ENCODE measurements around the gene DHX29. TPM values are rescaled to one million over a fixed set of nuclear protein-coding genes. Genes with fewer than 3 reads are reported as not detected.

Gene DHX29
- total and polyA plus RNA-seq, 4 donors = 8.6 to 43.8 (median 21.5) TPM

DNA sequence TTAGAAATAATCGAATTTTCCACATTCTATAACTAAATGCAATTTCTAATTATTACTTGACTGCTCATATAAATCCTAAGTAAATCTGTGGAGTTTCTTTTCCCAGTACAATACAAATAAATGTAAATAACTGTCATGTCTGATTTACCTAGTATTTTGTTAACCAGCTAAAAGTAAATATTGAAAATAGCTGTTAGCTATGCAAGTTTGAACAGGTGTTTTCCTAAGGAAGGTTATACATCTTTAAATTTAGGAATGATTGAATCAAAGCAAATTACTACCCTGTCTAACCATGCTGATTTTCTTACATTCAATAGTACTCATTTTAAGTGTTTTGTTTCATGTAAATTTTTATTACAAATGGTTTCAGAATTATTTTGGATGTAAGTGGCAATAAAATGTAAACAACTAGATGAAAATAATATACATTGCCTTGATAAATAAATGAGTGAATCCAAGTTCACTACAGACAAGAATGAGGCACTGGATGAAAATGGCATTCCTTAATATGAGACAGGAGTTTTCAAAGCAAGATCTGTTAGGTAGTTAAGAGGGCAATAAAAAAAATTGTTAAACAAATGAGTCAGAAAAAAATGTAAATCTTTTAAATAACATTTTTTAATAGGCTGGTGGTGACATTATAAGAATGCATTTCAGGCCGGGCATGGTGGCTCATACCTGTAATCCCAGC is 96.2 kb downstream of the DHX29 start:
- H3K4me3 ChIP-seq (ENCODE audit: low read depth in 1 of 3, low read length in 3 of 3) = no peak overlapping the region
- TF ChIP-seq, protein P1, sequence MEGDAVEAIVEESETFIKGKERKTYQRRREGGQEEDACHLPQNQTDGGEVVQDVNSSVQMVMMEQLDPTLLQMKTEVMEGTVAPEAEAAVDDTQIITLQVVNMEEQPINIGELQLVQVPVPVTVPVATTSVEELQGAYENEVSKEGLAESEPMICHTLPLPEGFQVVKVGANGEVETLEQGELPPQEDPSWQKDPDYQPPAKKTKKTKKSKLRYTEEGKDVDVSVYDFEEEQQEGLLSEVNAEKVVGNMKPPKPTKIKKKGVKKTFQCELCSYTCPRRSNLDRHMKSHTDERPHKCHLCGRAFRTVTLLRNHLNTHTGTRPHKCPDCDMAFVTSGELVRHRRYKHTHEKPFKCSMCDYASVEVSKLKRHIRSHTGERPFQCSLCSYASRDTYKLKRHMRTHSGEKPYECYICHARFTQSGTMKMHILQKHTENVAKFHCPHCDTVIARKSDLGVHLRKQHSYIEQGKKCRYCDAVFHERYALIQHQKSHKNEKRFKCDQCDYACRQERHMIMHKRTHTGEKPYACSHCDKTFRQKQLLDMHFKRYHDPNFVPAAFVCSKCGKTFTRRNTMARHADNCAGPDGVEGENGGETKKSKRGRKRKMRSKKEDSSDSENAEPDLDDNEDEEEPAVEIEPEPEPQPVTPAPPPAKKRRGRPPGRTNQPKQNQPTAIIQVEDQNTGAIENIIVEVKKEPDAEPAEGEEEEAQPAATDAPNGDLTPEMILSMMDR (IDR thresholded peaks at IDR 0.05; ENCODE audit: low read depth, low read length, missing input control) = no peak
- TF ChIP-seq HNF4A (conservative IDR thresholded peaks at IDR 0.05) = no peak
- TF ChIP-seq, protein P2, sequence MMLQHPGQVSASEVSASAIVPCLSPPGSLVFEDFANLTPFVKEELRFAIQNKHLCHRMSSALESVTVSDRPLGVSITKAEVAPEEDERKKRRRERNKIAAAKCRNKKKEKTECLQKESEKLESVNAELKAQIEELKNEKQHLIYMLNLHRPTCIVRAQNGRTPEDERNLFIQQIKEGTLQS (IDR thresholded peaks at IDR 0.05) = no peak
- TF ChIP-seq GABPA (IDR thresholded peaks at IDR 0.05 in 1 of 2, conservative IDR thresholded peaks at IDR 0.05 in 1 of 2) = no peak
- TF ChIP-seq SP1 (IDR thresholded peaks at IDR 0.05) = no peak
- no peak for TF ChIP-seq JUND (IDR thresholded peaks at IDR 0.05)
- TF ChIP-seq, protein P3, sequence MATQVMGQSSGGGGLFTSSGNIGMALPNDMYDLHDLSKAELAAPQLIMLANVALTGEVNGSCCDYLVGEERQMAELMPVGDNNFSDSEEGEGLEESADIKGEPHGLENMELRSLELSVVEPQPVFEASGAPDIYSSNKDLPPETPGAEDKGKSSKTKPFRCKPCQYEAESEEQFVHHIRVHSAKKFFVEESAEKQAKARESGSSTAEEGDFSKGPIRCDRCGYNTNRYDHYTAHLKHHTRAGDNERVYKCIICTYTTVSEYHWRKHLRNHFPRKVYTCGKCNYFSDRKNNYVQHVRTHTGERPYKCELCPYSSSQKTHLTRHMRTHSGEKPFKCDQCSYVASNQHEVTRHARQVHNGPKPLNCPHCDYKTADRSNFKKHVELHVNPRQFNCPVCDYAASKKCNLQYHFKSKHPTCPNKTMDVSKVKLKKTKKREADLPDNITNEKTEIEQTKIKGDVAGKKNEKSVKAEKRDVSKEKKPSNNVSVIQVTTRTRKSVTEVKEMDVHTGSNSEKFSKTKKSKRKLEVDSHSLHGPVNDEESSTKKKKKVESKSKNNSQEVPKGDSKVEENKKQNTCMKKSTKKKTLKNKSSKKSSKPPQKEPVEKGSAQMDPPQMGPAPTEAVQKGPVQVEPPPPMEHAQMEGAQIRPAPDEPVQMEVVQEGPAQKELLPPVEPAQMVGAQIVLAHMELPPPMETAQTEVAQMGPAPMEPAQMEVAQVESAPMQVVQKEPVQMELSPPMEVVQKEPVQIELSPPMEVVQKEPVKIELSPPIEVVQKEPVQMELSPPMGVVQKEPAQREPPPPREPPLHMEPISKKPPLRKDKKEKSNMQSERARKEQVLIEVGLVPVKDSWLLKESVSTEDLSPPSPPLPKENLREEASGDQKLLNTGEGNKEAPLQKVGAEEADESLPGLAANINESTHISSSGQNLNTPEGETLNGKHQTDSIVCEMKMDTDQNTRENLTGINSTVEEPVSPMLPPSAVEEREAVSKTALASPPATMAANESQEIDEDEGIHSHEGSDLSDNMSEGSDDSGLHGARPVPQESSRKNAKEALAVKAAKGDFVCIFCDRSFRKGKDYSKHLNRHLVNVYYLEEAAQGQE (IDR thresholded peaks at IDR 0.05) = no peak
- TF ChIP-seq RXRA (IDR thresholded peaks at IDR 0.05) = no peak
- no peak for TF ChIP-seq NR2F2 (IDR thresholded peaks at IDR 0.05)
- TF ChIP-seq TAF1 (conservative IDR thresholded peaks at IDR 0.05) = no peak
- TF ChIP-seq, protein P4, sequence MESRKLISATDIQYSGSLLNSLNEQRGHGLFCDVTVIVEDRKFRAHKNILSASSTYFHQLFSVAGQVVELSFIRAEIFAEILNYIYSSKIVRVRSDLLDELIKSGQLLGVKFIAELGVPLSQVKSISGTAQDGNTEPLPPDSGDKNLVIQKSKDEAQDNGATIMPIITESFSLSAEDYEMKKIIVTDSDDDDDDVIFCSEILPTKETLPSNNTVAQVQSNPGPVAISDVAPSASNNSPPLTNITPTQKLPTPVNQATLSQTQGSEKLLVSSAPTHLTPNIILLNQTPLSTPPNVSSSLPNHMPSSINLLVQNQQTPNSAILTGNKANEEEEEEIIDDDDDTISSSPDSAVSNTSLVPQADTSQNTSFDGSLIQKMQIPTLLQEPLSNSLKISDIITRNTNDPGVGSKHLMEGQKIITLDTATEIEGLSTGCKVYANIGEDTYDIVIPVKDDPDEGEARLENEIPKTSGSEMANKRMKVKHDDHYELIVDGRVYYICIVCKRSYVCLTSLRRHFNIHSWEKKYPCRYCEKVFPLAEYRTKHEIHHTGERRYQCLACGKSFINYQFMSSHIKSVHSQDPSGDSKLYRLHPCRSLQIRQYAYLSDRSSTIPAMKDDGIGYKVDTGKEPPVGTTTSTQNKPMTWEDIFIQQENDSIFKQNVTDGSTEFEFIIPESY (IDR thresholded peaks at IDR 0.05) = no peak
- no peak for TF ChIP-seq FOXA1 (IDR thresholded peaks at IDR 0.05)
- TF ChIP-seq YY1 (IDR thresholded peaks at IDR 0.05) = no peak
- TF ChIP-seq HNF4G (IDR thresholded peaks at IDR 0.05) = no peak
- no peak for TF ChIP-seq RAD21 (IDR thresholded peaks at IDR 0.05)
- TF ChIP-seq, protein P5, sequence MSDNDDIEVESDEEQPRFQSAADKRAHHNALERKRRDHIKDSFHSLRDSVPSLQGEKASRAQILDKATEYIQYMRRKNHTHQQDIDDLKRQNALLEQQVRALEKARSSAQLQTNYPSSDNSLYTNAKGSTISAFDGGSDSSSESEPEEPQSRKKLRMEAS (IDR thresholded peaks at IDR 0.05) = no peak
- TF ChIP-seq FOXA2 (IDR thresholded peaks at IDR 0.05) = no peak
- no peak overlapping the region for H3K9ac ChIP-seq (ENCODE audit: low read depth in 1 of 2, low read length in 2 of 2)
- H3K9me3 ChIP-seq (ENCODE audit: control insufficient read depth in 4 of 4, low read length in 3 of 4) = no peaks in the 10 kb centered on the region
- H3K27me3 ChIP-seq (ENCODE audit: control insufficient read depth in 4 of 4, insufficient read depth in 4 of 4, low read length in 3 of 4) = peaks cover 0 to 3% (median 0%) of the 10 kb centered on the region in 4 donors
- no peak for DNase-seq (ENCODE audit: low spot score)
- H3K27ac ChIP-seq (ENCODE audit: low read depth in 1 of 2, low read length in 2 of 2) = no peak overlapping the region
- no peaks in the 10 kb centered on the region for H3K36me3 ChIP-seq (ENCODE audit: control insufficient read depth in 4 of 4, insufficient read depth in 3 of 4, low read depth in 1 of 4, low read length in 3 of 4)
- 78% methylated on average over 2 of the region's 2 CpGs for WGBS
- no peaks in the 10 kb centered on the region for H3K4me1 ChIP-seq (ENCODE audit: control insufficient read depth in 4 of 4, insufficient read depth in 4 of 4, low read length in 3 of 4)

Other genes starting within 250 kb of the DHX29 start
- gene GZMA, start 205.0 kb downstream of the DHX29 start, total RNA-seq = 1 to 10 TPM; 2.1 to 2.4 TPM
- gene GZMA, start 205.0 kb downstream of the DHX29 start, polyA plus RNA-seq = 1 to 10 TPM; 1.9 to 2.2 TPM
- 1 to 10 TPM; 1.0 TPM for gene GPX8, start 147.5 kb downstream of the DHX29 start, total RNA-seq
- gene GPX8, start 147.5 kb downstream of the DHX29 start, polyA plus RNA-seq = 1 to 10 TPM in 1 of 2 donors, under 1 TPM in 1; 0.68 to 1.2 TPM
- under 1 TPM in 1 of 2 donors, not detected in 1; 0.28 TPM for gene CDC20B, start 134.5 kb downstream of the DHX29 start, total RNA-seq
- not detected for gene CDC20B, start 134.5 kb downstream of the DHX29 start, polyA plus RNA-seq
- not detected for gene MCIDAS, start 80.4 kb downstream of the DHX29 start, total RNA-seq
- not detected for gene MCIDAS, start 80.4 kb downstream of the DHX29 start, polyA plus RNA-seq
- gene CCNO, start 74.1 kb downstream of the DHX29 start, total RNA-seq = not detected
- gene CCNO, start 74.1 kb downstream of the DHX29 start, polyA plus RNA-seq = under 1 TPM in 1 of 2 donors, not detected in 1; 0.23 TPM
- gene MTREX, start 295 bp upstream of the DHX29 start, total RNA-seq = 10 to 100 TPM; 37.0 to 43.8 TPM
- 10 to 100 TPM in 1 of 2 donors, 1 to 10 TPM in 1; 10.0 to 10.4 TPM for gene MTREX, start 295 bp upstream of the DHX29 start, polyA plus RNA-seq
- gene PLPP1, start 227.3 kb upstream of the DHX29 start, total RNA-seq = 100 to 1,000 TPM in 1 of 2 donors, 10 to 100 TPM in 1; 23.4 to 149 TPM
- 10 to 100 TPM; 61.4 to 75.9 TPM for gene PLPP1, start 227.3 kb upstream of the DHX29 start, polyA plus RNA-seq

Data from liver (tissue), 9 donors.